8988T (cell line): ENCODE results near the gene TRIP13.
A peak's percentile ranks its signal among the peaks of the same experiment; 100 is the strongest.
"Not testable (repeated sequence)": the region's sequence is repeated elsewhere in the genome, so short reads cannot be mapped to it uniquely, and the experiment has no call there.

Experiments
- DNase-seq: peaks from one replicate; pipeline ENCODE4 v3.0.0; 2011

Gene TRIP13

GRCh38 chr5:922436-923280 is 30.0 kb downstream of the TRIP13 start:
- DNase-seq: no peak

DNA sequence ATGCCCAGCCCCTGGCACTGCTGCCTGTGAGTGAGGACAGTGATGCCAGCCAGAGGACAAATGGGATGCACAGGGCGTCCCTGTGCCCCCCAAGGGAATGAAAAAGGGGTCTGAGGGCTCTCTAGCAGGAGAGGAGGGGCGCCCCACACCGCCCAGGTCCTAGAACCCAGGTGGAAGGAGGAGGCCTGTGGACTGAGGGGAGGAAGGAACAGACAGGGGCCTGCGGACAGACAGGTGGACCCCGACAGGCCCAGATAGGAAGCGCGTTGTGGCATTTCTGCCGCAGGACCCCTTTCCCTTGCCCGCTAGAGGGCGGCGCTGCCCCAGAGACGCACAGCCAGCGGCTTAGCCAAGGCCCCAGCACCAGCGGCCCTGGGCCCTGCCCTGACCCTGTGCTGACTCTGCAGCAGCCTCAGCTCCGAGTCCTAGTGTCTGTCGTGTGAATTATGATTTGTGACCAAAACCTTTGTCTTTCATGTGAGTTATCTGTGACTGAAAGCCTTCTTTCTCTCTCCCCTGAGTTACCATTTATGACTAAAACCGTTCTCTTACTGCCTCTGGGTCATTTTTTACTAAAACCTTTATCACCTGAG is 30.7 kb downstream of the TRIP13 start:
- peak; percentile 99 for DNase-seq

- peak; percentile 76 for DNase-seq
Measured at GRCh38 chr5:926417-927171, 33.9 kb downstream of the TRIP13 start.

GRCh38 chr5:927172-928015 is 34.7 kb downstream of the TRIP13 start:
- no peak for DNase-seq

- not testable (repeated sequence) for DNase-seq
Measured at GRCh38 chr5:929182-929581, 36.5 kb downstream of the TRIP13 start.

GRCh38 chr5:929596-929995 is 36.9 kb downstream of the TRIP13 start:
- no peak for DNase-seq

GRCh38 chr5:930866-931265 is 38.2 kb downstream of the TRIP13 start:
- no peak for DNase-seq

- DNase-seq: no peak
Measured at GRCh38 chr5:931570-932145, 39.0 kb downstream of the TRIP13 start.

- no peak for DNase-seq
Measured at GRCh38 chr5:932151-932627, 39.5 kb downstream of the TRIP13 start.

DNA sequence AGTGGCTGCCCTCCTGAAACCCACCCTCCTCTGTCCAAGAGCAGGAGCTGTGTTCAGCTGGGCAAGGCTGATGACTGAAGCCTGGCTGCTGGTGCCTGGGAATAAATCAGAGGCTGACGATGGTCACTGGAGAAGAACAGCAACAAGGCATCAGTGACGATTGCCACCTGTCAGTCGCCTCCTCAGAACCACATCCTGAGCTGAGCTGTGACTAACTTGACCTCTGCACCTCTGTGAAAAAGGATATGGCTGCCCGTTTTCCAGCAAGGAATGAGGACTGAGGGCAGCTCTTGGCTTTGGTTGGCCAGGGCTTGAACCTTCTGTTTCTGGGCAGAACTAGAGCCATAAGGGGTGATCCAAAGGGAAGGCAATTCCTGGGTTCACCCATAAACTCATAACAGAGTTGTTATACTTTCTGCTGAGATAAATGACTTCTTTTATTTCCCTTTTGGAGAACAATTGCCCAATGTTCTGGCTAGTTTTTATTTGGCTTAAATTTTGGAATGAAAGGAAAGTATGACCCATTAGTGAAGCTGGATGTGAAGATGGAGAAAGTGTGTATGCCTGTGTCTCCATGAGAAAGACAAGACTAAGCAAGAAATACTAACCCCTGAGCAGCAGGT is 40.1 kb downstream of the TRIP13 start:
- DNase-seq: no peak

GRCh38 chr5:933251-933861 is 40.7 kb downstream of the TRIP13 start:
- no peak for DNase-seq

DNA sequence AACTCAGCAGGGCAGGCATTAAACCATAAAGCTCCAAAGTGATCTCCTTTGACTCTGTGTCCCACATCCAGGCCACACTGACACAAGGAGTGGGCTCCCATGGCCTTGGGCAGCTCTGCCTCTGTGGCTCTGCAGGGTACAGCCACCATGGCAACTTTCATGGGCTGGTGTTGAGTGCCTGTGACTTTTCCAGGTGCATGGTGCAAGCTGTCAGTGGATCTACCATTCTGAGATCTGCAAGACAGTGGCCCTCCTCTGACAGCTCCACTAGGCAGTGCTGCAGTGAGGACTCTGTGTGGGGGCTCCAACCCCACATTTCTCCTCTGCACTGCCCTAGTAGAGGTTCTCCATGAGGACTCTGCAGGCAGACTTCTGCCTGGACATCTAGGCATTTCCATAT is 41.3 kb downstream of the TRIP13 start:
- not testable (repeated sequence) for DNase-seq

DNA sequence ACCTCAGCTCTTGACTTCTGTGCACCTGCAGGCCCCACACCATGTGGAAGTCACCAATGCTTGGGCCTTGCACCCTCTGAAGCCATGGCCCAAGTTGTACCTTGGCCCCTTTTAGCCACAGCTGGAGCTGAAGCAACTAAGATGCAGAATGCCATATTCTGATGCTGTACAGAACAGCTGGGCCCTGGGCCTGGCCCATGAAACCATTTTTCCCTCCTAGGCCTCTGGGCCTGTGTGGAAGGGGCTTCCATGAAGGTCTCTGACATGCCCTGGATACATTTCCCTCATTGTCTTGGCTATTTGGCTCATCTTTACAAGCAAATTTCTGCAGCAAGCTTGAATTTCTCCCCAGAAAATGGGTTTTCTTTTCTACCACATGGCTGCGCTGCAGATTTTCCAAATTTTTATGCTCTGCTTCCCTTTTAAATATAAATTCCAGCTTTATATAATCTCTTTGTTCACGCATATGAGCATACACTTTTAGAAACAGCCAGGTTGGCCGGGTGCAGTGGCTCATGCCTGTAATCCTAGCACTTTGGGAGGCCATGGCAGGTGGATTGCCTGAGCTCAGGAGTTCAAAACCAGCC is 41.8 kb downstream of the TRIP13 start:
- DNase-seq: not testable (repeated sequence)

DNA sequence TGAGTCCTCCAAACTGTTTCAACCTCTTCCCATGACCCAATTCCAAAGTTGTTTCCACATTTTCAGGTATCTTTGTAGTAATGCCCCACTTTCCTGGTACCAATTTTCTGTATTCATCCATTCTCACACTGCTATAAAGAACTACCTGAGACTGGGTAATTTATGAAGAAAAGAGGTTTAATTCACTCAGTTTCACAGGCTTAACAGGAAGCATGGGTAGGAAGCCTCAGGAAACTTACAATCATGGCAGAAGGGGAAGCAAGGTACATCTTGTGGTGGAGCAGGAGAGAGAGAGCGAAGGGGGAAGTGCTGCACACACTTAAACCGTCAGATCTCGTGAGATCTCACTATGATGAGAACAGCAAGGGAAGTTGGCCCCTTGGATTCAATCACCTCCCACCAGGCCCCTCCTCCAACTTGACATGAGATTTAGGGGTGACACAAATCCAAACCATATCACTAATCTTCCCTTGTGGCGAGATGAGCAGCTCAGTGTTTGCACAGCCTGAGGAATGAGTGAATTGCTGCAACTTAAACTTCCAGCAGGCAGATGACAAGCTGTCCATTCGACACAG is 42.9 kb downstream of the TRIP13 start:
- no peak for DNase-seq

- no peak for DNase-seq
Measured at GRCh38 chr5:936149-937144, 43.8 kb downstream of the TRIP13 start.

DNA sequence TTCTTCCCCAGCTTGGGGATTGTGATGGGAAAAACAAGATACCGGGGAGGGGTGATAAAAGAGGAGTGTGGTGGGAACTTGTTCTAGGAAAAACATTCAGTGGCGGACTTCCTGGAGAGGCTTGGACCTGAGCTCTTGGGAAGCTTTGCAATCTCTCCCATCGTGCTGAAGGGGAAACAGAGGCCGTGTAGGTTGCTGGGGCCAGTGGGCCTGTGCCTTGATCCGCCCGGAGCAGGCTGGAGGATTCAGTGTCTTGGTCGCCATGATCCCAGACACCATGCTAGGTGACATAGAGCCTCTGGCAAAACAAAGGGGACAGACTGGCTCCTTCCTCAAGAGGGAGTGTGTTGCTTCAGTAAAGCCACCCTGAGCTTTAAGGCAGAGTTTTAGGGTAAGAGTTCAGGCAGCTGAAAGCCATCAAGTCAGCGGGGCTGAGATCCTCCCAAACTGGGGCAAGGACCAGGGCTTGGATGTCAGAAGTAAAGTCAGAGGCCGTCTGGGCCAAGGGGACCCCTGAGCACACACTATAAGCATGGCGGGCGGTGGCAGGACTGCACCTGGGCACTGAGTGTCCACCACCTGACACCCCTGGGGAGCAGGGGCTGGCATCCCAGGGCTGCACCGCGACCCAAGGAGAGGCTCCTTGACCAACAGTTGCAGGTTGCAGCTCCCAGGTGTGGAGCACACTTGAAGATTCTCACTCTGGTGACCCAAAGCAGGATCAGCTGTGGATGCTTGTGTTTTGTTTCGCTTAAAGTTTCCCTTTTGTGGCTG is 44.7 kb downstream of the TRIP13 start:
- DNase-seq: no peak

DNA sequence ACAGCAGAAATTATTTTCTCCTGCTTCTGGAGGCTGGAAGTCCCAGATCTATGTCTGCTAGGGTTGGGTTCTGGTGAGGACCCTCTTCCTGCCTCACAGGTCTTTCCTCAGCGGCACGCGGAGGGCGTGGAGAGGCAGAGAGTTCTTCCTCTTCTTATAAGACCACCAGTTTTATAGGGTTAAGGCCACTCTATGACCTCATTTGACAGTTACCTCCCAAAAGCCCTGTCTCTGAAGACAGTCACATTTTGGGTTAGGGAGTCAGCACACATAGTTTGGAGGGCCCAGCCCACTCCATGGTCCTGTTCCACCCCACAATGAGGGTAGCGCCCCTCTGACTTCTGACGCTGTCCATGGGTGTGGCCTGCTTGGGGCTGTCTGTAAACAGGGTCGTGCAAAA is 46.7 kb downstream of the TRIP13 start:
- DNase-seq: no peak

DNA sequence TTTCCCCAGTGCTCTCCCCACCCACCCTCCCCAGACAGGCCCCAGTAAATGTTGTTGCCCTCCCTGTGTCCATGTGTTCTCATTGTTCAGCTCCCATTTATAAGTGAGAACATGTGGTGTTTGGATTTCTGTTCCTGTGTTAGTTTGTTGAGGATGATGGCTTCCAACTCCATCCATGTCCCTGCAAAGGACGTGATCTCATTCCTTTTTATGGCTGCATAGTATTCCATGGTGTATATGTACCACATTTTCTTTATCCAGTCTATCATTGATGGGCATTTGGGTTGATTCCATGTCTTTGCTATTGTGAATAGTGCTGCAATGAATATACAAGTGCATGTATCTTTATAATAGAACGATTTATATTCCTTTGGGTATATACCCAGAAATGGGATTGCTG is 48.1 kb downstream of the TRIP13 start:
- not testable (repeated sequence) for DNase-seq
